Activated CD8-positive, alpha-beta memory T cell treated with anti-CD3 and anti-CD28 coated beads, Interleukin-2, amount 50 U/mL, for 48 hours (primary cell): ENCODE measurements around the gene PROM1.
A peak's percentile ranks its signal among the peaks of the same experiment; 100 is the strongest.

Experiments
- DNase-seq: peaks from one replicate; pipeline ENCODE4 v3.0.0-alpha.2; 2020

PROM1 gene

GRCh38 chr4:16083241-16084191, at the start of gene PROM1:
Gene PROM1 (minus strand): TSS chr4:16084023. CDS start chr4:16075906, 8,117 bp downstream.
- DNase-seq, result peak; percentile 60

GRCh38 chr4:16133406-16133805, 49.6 kb upstream of the PROM1 start:
- DNase-seq, result no peak

GRCh38 chr4:16131293-16131692, 47.5 kb upstream of the PROM1 start:
- DNase-seq, result no peak

- no peak for DNase-seq
Measured at GRCh38 chr4:16129336-16129735, 45.5 kb upstream of the PROM1 start.

GRCh38 chr4:16126714-16127113, 42.9 kb upstream of the PROM1 start:
- no peak for DNase-seq

GRCh38 chr4:16125571-16126445, 42.0 kb upstream of the PROM1 start:
- no peak for DNase-seq

- no peak for DNase-seq
Measured at GRCh38 chr4:16124232-16124631, 40.4 kb upstream of the PROM1 start.

GRCh38 chr4:16123356-16124084, 39.7 kb upstream of the PROM1 start:
- peak; percentile 46 for DNase-seq

- DNase-seq, result peak; percentile 58
Measured at GRCh38 chr4:16122784-16123183, 39.0 kb upstream of the PROM1 start.

- peak; percentile 26 for DNase-seq
Measured at GRCh38 chr4:16122308-16122711, 38.5 kb upstream of the PROM1 start.

GRCh38 chr4:16120720-16121119, 36.9 kb upstream of the PROM1 start:
- DNase-seq, result no peak

- peak; percentile 29 for DNase-seq
Measured at GRCh38 chr4:16119981-16120380, 36.2 kb upstream of the PROM1 start.

- DNase-seq, result no peak
Measured at GRCh38 chr4:16118090-16118489, 34.3 kb upstream of the PROM1 start.

GRCh38 chr4:16117164-16117563, 33.3 kb upstream of the PROM1 start:
- DNase-seq, result peak; percentile 8

- DNase-seq, result peak; percentile 1
Measured at GRCh38 chr4:16116493-16116990, 32.7 kb upstream of the PROM1 start.

- DNase-seq, result peak; percentile 8
Measured at GRCh38 chr4:16116019-16116418, 32.2 kb upstream of the PROM1 start.

GRCh38 chr4:16114546-16114945, 30.7 kb upstream of the PROM1 start:
- DNase-seq, result no peak

GRCh38 chr4:16113741-16114140, 29.9 kb upstream of the PROM1 start:
- DNase-seq, result peak; percentile 10

- peak; percentile 1 for DNase-seq
Measured at GRCh38 chr4:16111533-16111932, 27.7 kb upstream of the PROM1 start.

- DNase-seq, result peak; percentile 12
Measured at GRCh38 chr4:16110661-16111290, 27.0 kb upstream of the PROM1 start.

GRCh38 chr4:16110199-16110598, 26.4 kb upstream of the PROM1 start:
- DNase-seq, result no peak

GRCh38 chr4:16109256-16109655, 25.4 kb upstream of the PROM1 start:
- DNase-seq, result peak; percentile 1
